ENCODE measurements around the gene P3H3.
"Not testable (repeated sequence)": the region's sequence is repeated elsewhere in the genome, so short reads cannot be mapped to it uniquely, and the experiment has no call there.

P3H3 gene

DNA sequence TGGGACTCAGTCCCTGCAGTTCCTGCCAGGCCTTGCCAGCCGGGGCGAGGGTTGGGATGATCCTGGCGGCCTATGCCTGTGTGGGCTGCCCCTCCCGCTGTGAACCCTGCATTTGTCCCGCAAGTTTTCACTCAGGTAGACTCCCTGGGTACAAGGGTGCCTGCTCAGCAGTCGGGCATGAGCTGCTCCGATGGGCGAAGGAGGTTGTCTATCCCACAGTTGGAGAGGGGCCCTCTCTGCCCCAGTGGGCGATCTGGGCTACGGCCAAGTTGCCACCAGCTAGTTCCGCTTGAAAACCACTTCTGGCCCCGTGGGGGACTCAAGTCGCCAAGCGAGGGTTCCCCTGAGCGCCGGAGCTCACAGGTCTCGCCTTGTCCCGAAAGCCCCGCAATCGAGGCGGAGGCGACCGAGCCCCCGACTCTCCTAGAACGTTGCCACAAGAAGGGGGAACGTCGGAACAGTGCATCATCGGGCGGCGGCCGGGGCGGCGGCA, 38.8 kb downstream of the P3H3 start:
- no peak for DNase-seq (ENCODE audit: low read depth)

GRCh38 chr12:6867413-6868210, 39.4 kb downstream of the P3H3 start, which contains the start of gene TPI1:
Gene TPI1, plus strand, starts transcription at chr12:6867531. Its CDS starts 36 bp downstream, at chr12:6867567.
- DNase-seq (ENCODE audit: low read depth) = peak; percentile 72

DNA sequence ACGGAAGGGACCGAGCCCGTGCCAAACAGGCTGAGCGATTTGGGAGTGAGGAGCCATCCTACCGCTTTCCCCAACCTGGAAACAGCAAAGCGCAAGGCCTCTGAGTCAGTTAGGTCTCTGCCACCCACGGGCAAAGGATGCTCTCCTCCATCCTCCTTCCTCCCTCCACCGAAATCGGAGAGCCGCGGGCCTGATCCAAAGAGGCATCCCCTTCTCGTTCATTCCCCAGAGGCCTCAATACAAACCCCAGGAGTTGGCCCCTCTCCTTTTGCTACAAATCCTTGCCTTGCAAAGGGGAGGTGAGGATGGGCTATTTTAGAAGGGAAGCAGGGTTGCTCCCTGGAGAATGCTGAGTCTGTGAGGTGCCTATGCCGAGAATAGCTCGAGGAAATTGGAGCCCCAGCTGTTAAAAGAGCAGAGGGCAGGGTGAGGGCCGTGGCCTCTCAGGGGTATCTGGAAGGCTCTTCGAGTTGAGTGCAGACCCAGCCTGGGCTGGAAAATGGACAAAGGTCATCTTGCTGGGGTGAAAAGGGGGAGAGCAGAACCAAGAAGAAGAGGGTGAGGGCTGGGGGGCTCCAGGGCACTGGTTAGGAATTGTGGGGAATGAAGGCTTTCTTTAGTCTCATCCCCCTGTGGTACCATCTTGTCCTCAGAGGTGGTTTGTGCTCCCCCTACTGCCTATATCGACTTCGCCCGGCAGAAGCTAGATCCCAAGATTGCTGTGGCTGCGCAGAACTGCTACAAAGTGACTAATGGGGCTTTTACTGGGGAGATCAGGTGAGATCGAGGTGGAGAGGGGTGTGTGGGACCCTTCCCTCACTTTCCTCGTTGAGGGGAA, 40.2 kb downstream of the P3H3 start:
- DNase-seq (ENCODE audit: low read depth) = no peak

DNA sequence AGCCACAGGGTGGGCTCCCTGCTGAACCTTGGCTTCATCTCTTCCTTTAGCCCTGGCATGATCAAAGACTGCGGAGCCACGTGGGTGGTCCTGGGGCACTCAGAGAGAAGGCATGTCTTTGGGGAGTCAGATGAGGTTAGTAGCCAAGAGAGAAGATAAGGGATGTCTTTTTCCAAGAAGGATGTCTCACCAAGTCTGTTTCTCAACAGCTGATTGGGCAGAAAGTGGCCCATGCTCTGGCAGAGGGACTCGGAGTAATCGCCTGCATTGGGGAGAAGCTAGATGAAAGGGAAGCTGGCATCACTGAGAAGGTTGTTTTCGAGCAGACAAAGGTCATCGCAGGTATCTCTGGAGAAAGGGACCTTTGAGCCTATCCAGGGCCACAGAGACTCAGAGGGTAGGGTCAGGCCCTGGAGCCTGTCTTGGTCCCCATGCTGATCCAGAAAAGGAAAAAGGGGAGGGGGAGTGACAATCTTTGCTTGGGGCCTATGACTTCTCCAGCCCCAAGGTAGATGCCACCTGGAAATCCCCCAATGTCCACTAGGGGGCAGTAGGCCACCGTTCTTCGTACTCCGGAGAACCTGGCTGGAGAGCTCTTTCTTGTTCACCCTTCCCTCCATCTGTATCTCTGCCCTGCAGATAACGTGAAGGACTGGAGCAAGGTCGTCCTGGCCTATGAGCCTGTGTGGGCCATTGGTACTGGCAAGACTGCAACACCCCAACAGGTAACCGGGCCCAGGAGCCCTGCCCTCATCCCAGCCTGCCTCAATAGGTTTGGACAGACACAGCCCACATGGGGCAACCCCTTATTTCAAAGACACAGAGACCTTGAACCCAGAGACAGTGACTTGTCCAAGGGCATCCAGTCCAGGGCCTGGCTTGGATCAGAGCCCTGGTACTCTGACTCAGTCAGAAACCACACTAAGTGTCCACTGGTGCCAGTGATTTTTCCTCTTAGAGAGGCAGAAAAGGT, 41.1 kb downstream of the P3H3 start:
- DNase-seq (ENCODE audit: low read depth) = peak; percentile 72

GRCh38 chr12:6870304-6870703, 42.1 kb downstream of the P3H3 start:
- DNase-seq (ENCODE audit: low read depth) = not testable (repeated sequence)

- DNase-seq (ENCODE audit: low read depth) = no peak
Measured at GRCh38 chr12:6871052-6871957, 43.1 kb downstream of the P3H3 start.

DNA sequence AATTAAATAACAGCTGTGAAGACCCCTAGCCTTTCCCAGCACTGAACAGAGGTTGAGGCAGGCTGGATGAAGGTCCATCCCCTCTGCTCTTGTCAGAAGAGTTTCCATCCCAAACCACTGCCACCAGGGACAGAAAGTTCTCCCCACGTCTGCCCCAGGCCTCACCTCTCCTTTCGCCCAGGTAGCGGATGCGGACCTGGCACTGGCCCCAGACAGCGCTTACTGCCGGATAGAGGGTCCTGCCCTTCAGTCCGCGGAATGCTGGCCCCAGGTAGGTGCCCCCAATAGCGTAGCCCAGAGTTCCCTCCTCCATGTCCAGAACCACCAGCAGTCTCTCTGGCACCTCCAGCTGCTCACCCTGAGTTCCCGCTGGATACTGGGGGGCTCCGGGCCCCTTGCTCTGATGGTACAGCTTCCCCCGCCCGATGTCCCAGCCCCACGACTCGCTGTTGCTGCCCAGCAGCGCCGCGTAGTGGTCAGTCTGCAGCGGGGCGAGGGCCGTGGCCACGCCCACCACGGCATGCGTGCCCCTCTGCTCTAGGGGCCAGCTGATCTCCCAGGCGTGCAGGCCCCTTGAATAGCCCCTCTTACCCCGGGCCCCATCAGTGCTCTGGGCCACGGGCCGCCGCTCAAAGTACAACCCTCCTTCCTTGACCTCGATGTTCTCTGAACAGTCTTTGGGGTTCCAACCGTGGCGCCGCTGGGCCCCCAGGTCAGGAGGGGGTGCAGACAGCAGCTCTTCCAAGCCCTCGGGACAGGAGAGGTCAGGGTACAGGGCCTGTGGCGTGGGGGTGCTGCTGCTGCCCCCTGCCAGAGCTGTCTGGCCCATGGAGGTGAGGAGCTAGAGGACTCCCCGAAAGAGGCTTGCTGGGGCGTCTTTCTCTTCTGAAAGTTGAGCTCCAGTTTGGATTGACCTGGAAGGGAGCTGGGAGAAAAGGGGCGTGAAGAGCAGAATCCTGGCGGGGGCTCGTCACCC, 44.2 kb downstream of the P3H3 start:
- DNase-seq (ENCODE audit: low read depth) = peak; percentile 82

GRCh38 chr12:6873094-6874014, 45.1 kb downstream of the P3H3 start, which contains the start of gene SPSB2:
Gene SPSB2, minus strand, starts transcription at chr12:6873303. Its CDS starts 402 bp downstream, at chr12:6872901.
- peak; percentile 99 for DNase-seq (ENCODE audit: low read depth)

DNA sequence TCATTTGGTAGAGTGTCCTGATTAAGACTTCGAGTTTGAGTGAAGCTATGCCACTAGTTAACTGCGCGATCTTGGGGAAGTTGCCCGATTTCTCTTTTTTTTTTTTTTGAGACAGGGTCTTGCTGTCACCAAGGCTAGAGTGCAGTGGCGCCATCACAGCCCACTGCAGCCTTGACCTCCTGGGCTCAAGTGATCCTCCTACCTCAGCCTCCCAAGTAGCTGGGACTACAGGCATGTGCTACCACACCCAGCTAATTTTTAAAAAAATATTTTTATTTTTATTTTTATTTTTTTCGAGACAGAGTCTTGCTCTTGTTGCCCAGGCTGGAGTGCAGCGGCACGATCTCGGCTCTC, 45.8 kb downstream of the P3H3 start:
- DNase-seq (ENCODE audit: low read depth) = not testable (repeated sequence)

DNA sequence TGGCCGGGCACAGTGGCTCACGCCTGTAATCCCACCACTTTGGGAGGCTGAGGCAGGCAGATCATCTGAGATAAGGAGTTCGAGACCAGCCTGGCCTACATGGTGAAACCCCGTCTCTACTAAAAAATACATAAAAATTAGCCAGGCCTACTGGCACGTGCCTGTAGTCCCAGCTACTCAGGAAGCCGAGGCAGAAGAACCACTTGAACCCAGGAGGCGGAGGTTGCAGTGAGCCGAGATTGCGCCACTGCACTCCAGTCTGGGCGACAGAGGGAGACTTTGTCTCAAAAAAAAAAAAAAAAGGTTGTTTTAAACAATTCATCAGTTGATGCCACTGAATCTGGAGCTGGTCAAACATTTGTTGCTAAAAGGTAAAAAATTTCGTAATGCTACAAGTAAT, 51.6 kb downstream of the P3H3 start:
- not testable (repeated sequence) for DNase-seq (ENCODE audit: low read depth)

- no peak for DNase-seq (ENCODE audit: low read depth)
Measured at GRCh38 chr12:6883252-6883651, 55.0 kb downstream of the P3H3 start.

DNA sequence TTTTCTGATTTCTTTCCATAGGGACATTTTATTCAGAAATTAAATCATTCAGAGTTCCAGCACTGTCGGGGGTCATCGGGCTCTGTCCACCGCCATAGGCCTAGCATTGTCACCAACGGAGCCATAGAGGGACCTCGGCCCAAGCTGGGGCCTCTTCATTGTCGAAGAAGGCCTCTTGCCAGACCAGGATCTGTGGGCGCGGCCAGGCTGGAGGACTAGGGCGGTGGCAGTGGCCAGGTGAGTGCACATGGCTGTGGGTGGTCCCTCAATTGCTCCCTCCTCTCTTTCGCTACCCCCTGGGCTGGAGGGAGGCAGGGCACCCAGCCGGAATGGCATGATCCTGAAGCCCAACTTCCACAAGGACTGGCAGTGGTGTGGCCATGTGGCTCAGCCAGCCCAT, 55.5 kb downstream of the P3H3 start:
- DNase-seq (ENCODE audit: low read depth) = no peak

DNA sequence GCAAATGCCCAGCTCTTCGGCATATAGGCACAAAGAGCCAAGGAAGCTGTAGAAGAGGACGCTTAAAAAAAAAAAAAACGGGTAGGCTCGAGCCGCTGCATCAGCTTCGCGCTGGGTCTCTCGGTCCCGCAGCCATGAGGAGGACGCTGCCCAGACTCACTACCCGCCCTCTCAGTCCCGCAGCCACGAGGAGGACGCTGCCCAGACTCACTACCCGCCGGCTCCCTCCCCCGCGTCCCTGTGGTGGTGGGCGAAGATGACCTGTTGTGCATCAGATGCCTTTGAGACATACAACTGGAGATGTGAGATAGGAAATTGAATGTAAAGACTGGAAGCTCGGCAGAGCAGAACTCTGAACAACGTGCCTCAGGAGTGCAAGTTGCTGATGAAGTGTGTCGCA, 56.3 kb downstream of the P3H3 start:
- no peak for DNase-seq (ENCODE audit: low read depth)

- DNase-seq (ENCODE audit: low read depth) = not testable (repeated sequence)
Measured at GRCh38 chr12:6886206-6886999, 58.2 kb downstream of the P3H3 start.

- DNase-seq (ENCODE audit: low read depth) = no peak
Measured at GRCh38 chr12:6887460-6887859, 59.3 kb downstream of the P3H3 start.

- DNase-seq (ENCODE audit: low read depth) = no peak
Measured at GRCh38 chr12:6888360-6888759, 60.2 kb downstream of the P3H3 start.

- DNase-seq (ENCODE audit: low read depth) = not testable (repeated sequence)
Measured at GRCh38 chr12:6888794-6889193, 60.6 kb downstream of the P3H3 start.
